AG10803 (cell line): ENCODE results near the gene CALN1.

Experiments used
- DNase-seq: peaks from one replicate; pipeline ENCODE4 v3.0.0; 2010; ENCODE audit warnings: low read depth
- H3K4me3 ChIP-seq: 2 replicates; pipeline ENCODE4 v1.5.1; 2011; ENCODE audit warnings: mild to moderate bottlenecking, low read length, control low read depth
- TF ChIP-seq, protein P1 (sequence below): conservative IDR thresholded peaks from 2 replicates; pipeline ENCODE4 v1.5.1; 2011; ENCODE audit warnings: mild to moderate bottlenecking, low read length, control low read depth, inconsistent platforms

The CALN1 gene

DNA sequence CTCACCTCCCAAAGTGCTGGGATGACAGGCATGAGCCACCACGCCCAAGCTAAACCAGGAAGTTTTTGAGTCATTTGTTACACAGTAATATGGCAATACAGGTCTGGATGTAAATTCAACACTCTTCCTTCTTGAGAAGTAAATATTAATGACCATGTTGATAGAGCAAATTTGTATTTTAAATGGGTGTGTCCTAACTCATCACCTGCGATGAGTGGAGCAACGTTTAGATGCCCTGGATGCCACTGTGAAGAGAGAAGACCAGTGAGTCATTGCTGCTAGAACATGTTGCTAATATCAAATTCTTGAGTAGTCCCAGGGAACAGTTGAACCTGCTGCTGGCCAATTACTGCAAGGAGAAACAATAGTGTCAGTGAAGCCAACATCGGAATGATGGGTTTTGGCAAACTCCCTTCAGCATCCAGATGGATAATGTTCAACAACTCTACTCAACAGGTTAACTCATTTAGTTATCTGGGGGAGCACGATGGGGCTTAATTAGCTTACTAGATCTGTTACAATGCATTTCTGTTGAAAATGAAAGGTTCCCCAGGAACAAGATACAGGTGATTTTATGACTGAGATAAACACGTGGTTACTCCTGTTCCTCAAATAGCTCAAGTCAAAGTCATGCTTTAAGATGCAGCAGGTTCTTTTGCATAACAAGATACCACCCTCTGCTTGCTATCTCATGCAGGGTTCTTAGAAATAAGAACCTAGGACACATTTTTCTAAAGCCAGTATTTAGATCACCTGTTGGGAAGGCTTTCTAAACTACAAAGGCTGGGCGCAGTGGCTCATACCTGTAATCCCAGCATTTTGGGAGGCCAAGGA, 146.8 kb downstream of the CALN1 start:
- H3K4me3 ChIP-seq: no peak overlapping the region
- TF ChIP-seq, protein P1, sequence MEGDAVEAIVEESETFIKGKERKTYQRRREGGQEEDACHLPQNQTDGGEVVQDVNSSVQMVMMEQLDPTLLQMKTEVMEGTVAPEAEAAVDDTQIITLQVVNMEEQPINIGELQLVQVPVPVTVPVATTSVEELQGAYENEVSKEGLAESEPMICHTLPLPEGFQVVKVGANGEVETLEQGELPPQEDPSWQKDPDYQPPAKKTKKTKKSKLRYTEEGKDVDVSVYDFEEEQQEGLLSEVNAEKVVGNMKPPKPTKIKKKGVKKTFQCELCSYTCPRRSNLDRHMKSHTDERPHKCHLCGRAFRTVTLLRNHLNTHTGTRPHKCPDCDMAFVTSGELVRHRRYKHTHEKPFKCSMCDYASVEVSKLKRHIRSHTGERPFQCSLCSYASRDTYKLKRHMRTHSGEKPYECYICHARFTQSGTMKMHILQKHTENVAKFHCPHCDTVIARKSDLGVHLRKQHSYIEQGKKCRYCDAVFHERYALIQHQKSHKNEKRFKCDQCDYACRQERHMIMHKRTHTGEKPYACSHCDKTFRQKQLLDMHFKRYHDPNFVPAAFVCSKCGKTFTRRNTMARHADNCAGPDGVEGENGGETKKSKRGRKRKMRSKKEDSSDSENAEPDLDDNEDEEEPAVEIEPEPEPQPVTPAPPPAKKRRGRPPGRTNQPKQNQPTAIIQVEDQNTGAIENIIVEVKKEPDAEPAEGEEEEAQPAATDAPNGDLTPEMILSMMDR: no peak
- DNase-seq: no peak

DNA sequence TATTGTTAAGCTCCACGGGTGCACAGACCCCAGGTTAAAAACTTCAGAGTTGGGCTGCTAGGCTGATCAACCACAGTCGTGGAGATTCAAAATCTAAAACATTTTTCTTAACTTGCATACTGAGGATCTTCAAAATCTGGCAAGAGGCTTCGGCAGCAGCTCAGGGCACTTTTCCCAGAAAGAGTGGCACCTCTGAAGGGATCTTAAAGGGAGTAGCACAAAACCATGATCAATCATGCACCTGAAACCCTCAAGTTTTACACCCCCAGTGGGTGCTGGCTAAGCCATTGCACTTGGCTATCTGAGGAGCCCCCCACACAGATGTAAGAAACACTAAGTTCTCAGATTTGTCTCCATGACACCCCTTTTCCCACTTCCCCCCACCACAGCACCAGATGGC, 151.7 kb downstream of the CALN1 start:
- TF ChIP-seq, protein P1: no peak
- no peak for DNase-seq
- H3K4me3 ChIP-seq: no peak overlapping the region

DNA sequence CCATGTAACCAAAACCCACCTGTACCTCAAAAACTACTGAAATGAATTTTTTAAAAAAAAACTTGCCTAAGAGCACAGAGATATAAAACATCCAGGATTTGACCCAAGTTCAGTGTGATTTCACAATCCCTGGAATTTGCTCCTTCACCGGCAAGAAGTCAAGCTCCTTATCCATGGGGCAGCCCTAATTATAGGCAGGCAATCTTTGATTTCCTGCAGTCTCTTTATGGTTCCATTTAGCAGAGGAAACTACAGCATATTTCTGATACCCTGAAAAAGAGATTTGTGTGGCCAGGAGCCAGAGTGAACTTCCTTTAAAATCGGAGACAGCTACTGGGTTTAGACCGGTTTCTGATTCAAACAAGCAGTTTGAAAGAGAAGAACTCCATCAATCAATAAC, 154.1 kb downstream of the CALN1 start:
- no peak overlapping the region for H3K4me3 ChIP-seq
- DNase-seq: no peak
- TF ChIP-seq, protein P1: no peak

DNA sequence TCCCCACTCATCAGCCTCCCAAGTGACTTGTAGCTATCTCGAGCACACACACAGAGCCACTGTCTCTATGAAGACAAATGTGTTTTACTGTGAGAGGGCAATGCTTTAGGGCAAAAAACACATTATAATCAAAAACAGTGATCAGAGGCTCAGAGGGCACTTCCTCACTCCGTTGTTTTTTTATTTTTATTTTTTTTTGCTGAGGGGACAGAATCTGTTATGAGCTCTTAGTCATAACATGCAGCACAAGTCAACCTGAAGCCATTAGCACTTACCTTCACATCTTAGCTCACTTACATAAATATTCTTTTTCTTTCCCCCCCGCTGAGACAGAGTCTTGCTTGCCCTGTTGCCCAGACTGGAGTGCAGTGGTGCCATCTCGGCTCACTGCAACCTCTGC, 157.7 kb downstream of the CALN1 start:
- no peak for DNase-seq
- TF ChIP-seq, protein P1: no peak
- no peak overlapping the region for H3K4me3 ChIP-seq

DNA sequence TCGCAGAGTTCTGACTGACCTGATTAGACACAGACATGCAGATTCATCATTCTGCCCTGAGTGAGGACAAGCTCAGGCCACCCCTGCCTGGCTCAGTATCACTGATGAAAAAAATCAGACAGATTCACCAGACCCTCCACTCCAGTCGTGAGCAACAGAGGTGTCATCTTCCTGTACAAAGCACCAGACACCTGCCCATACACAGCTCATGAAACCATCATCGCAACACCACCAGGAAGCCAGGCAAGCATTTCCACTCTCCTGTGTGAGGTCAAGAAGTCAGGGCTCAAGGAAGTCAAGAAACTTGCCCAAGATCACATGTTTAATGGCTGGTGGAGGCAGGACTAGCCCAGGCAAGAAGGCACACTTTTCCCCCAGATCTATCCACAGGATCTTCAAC, 163.0 kb downstream of the CALN1 start:
- H3K4me3 ChIP-seq: no peak overlapping the region
- TF ChIP-seq, protein P1: no peak
- DNase-seq: no peak

DNA sequence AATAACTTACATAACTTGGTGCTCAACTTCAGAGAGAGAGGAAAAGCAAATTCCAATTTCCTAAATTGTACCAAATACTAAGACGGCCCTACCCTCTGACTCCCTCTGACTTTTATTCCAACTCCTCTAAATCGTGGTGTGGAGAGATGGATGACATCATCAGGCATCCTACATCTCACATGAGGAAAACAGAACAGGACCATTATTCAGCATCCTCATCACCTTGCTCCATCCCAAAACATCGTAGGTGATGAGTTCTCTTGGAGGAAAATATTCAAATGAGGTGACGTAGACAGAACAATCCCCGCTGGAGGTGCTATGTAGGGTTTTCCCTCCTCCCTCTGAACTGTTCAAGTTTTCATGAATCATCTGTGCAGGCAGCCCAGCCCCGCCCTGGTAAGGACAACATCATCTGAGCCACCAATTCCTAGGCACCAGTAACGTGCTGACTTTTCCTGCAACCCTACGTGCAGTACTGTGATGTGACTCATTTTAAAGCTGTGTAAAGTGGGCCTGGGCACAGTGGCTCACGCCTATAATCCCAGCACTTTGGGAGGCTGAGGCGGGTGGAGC, 167.2 kb downstream of the CALN1 start:
- TF ChIP-seq, protein P1: no peak
- H3K4me3 ChIP-seq: no peak overlapping the region

DNA sequence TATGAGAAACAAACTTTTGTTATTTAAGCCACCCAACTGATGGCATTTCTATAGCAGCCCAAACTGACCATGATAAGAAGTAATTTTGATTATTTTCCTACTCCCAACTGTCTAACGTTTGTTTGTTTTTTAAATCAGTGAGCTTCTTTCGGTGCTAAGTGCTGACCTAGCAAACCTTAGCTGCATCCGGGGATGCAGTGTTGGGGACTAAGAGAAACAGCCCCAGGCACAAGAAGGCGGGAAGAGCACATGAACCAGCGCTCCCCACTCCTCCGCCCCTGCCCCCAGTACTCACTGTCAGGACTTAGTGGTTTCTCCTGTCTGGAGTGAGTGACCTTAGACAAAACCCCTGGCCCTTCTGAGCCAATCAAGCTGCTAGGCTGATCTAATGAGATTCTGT, 168.8 kb downstream of the CALN1 start:
- no peak overlapping the region for H3K4me3 ChIP-seq
- TF ChIP-seq, protein P1: no peak
- no peak for DNase-seq

More for the DNA sequence above, 167.2 kb downstream of the CALN1 start:
- DNase-seq: no peak
